ENCODE measurements around the gene SDK2.

The SDK2 gene

GRCh38 chr17:73528679-73529078 is 115.6 kb downstream of the SDK2 start:
- FAIRE-seq (no peak), DNase-seq (ENCODE audit: insufficient read length, low spot score) (no peak)
- TF ChIP-seq POLR2AphosphoS5 (IDR thresholded peaks at IDR 0.05; ENCODE audit: low read depth, low read length) (no peak), PAX5 (IDR thresholded peaks at IDR 0.05; ENCODE audit: insufficient read depth, low read length, severe bottlenecking) (no peak)

GRCh38 chr17:73526952-73527351 is 117.3 kb downstream of the SDK2 start:
- no peak for FAIRE-seq
- DNase-seq (ENCODE audit: insufficient read length, low spot score), result no peak
- TF ChIP-seq TAF1 (IDR thresholded peaks at IDR 0.05; ENCODE audit: low read depth, low read length) (no peak), POLR2AphosphoS5 (IDR thresholded peaks at IDR 0.05; ENCODE audit: low read depth, low read length) (no peak), POU2F2 (IDR thresholded peaks at IDR 0.05; ENCODE audit: low read depth, low read length) (no peak), PAX5 (IDR thresholded peaks at IDR 0.05; ENCODE audit: insufficient read depth, low read length, severe bottlenecking) (no peak), POLR2A (IDR thresholded peaks at IDR 0.05; ENCODE audit: low read depth, low read length) (no peak)

- no peak for DNase-seq (ENCODE audit: insufficient read length, low spot score)
- TF ChIP-seq PAX5 (IDR thresholded peaks at IDR 0.05; ENCODE audit: insufficient read depth, low read length, severe bottlenecking) (no peak), POLR2A (IDR thresholded peaks at IDR 0.05; ENCODE audit: low read depth, low read length) (no peak), TAF1 (IDR thresholded peaks at IDR 0.05; ENCODE audit: low read depth, low read length) (no peak), POU2F2 (IDR thresholded peaks at IDR 0.05; ENCODE audit: low read depth, low read length) (no peak), POLR2AphosphoS5 (IDR thresholded peaks at IDR 0.05; ENCODE audit: low read depth, low read length) (no peak), SPI1 (IDR thresholded peaks at IDR 0.05; ENCODE audit: low read depth, low read length) (no peak)
- no peak for FAIRE-seq
Observed at GRCh38 chr17:73524941-73525679, 119.1 kb downstream of the SDK2 start.

- no peak for FAIRE-seq
- TF ChIP-seq SPI1 (IDR thresholded peaks at IDR 0.05; ENCODE audit: low read depth, low read length), result no peak
- no peak for TF ChIP-seq POLR2AphosphoS5 (IDR thresholded peaks at IDR 0.05; ENCODE audit: low read depth, low read length)
- no peak for TF ChIP-seq PAX5 (IDR thresholded peaks at IDR 0.05; ENCODE audit: insufficient read depth, low read length, severe bottlenecking)
- no peak for TF ChIP-seq POU2F2 (IDR thresholded peaks at IDR 0.05; ENCODE audit: low read depth, low read length)
- no peak for TF ChIP-seq TAF1 (IDR thresholded peaks at IDR 0.05; ENCODE audit: low read depth, low read length)
- no peak for TF ChIP-seq POLR2A (IDR thresholded peaks at IDR 0.05; ENCODE audit: low read depth, low read length)
- no peak for DNase-seq (ENCODE audit: insufficient read length, low spot score)
Observed at GRCh38 chr17:73522696-73523095, 121.5 kb downstream of the SDK2 start.

- DNase-seq (ENCODE audit: insufficient read length, low spot score), result no peak
- no peak for TF ChIP-seq SPI1 (IDR thresholded peaks at IDR 0.05; ENCODE audit: low read depth, low read length)
- no peak for TF ChIP-seq POLR2AphosphoS5 (IDR thresholded peaks at IDR 0.05; ENCODE audit: low read depth, low read length)
- no peak for TF ChIP-seq POU2F2 (IDR thresholded peaks at IDR 0.05; ENCODE audit: low read depth, low read length)
- no peak for TF ChIP-seq TAF1 (IDR thresholded peaks at IDR 0.05; ENCODE audit: low read depth, low read length)
- no peak for TF ChIP-seq PAX5 (IDR thresholded peaks at IDR 0.05; ENCODE audit: insufficient read depth, low read length, severe bottlenecking)
- FAIRE-seq, result no peak
Observed at GRCh38 chr17:73522107-73522506, 122.1 kb downstream of the SDK2 start.

- DNase-seq (ENCODE audit: insufficient read length, low spot score) (no peak), FAIRE-seq (no peak)
Observed at GRCh38 chr17:73521376-73521775, 122.9 kb downstream of the SDK2 start.

GRCh38 chr17:73520369-73520761 is 123.9 kb downstream of the SDK2 start:
- DNase-seq (ENCODE audit: insufficient read length, low spot score), result no peak
- TF ChIP-seq POLR2AphosphoS5 (IDR thresholded peaks at IDR 0.05; ENCODE audit: low read depth, low read length) (no peak), PAX5 (IDR thresholded peaks at IDR 0.05; ENCODE audit: insufficient read depth, low read length, severe bottlenecking) (no peak), POLR2A (IDR thresholded peaks at IDR 0.05; ENCODE audit: low read depth, low read length) (no peak)
- no peak for FAIRE-seq

More at GRCh38 chr17:73521376-73521775, 122.9 kb downstream of the SDK2 start:
- TF ChIP-seq SPI1 (IDR thresholded peaks at IDR 0.05; ENCODE audit: low read depth, low read length) (no peak), PAX5 (IDR thresholded peaks at IDR 0.05; ENCODE audit: insufficient read depth, low read length, severe bottlenecking) (no peak), POLR2AphosphoS5 (IDR thresholded peaks at IDR 0.05; ENCODE audit: low read depth, low read length) (no peak), TAF1 (IDR thresholded peaks at IDR 0.05; ENCODE audit: low read depth, low read length) (no peak)

GRCh38 chr17:73519714-73520368 is 124.4 kb downstream of the SDK2 start:
- FAIRE-seq (no peak), DNase-seq (ENCODE audit: insufficient read length, low spot score) (no peak)
- no peak for TF ChIP-seq TAF1 (IDR thresholded peaks at IDR 0.05; ENCODE audit: low read depth, low read length)
- no peak for TF ChIP-seq POU2F2 (IDR thresholded peaks at IDR 0.05; ENCODE audit: low read depth, low read length)
- no peak for TF ChIP-seq POLR2A (IDR thresholded peaks at IDR 0.05; ENCODE audit: low read depth, low read length)
- TF ChIP-seq SPI1 (IDR thresholded peaks at IDR 0.05; ENCODE audit: low read depth, low read length), result no peak
- no peak for TF ChIP-seq POLR2AphosphoS5 (IDR thresholded peaks at IDR 0.05; ENCODE audit: low read depth, low read length)
- TF ChIP-seq PAX5 (IDR thresholded peaks at IDR 0.05; ENCODE audit: insufficient read depth, low read length, severe bottlenecking), result no peak

- no peak for FAIRE-seq
Observed at GRCh38 chr17:73519011-73519410, 125.2 kb downstream of the SDK2 start.

GRCh38 chr17:73516431-73516830 is 127.8 kb downstream of the SDK2 start:
- TF ChIP-seq POU2F2 (IDR thresholded peaks at IDR 0.05; ENCODE audit: low read depth, low read length), result no peak
- no peak for TF ChIP-seq POLR2A (IDR thresholded peaks at IDR 0.05; ENCODE audit: low read depth, low read length)
- TF ChIP-seq PAX5 (IDR thresholded peaks at IDR 0.05; ENCODE audit: insufficient read depth, low read length, severe bottlenecking), result no peak
- no peak for TF ChIP-seq TAF1 (IDR thresholded peaks at IDR 0.05; ENCODE audit: low read depth, low read length)
- TF ChIP-seq POLR2AphosphoS5 (IDR thresholded peaks at IDR 0.05; ENCODE audit: low read depth, low read length), result no peak
- no peak for TF ChIP-seq SPI1 (IDR thresholded peaks at IDR 0.05; ENCODE audit: low read depth, low read length)
- no peak for DNase-seq (ENCODE audit: insufficient read length, low spot score)
- no peak for FAIRE-seq

More at GRCh38 chr17:73519011-73519410, 125.2 kb downstream of the SDK2 start:
- DNase-seq (ENCODE audit: insufficient read length, low spot score), result no peak
- TF ChIP-seq POLR2A (IDR thresholded peaks at IDR 0.05; ENCODE audit: low read depth, low read length) (no peak), TAF1 (IDR thresholded peaks at IDR 0.05; ENCODE audit: low read depth, low read length) (no peak), SPI1 (IDR thresholded peaks at IDR 0.05; ENCODE audit: low read depth, low read length) (no peak), POU2F2 (IDR thresholded peaks at IDR 0.05; ENCODE audit: low read depth, low read length) (no peak), POLR2AphosphoS5 (IDR thresholded peaks at IDR 0.05; ENCODE audit: low read depth, low read length) (no peak), PAX5 (IDR thresholded peaks at IDR 0.05; ENCODE audit: insufficient read depth, low read length, severe bottlenecking) (no peak)
